ENCODE data around the gene TMEM14A.
"Not testable (repeated sequence)": the region's sequence is repeated elsewhere in the genome, so short reads cannot be mapped to it uniquely, and the experiment has no call there.

Gene TMEM14A

DNA sequence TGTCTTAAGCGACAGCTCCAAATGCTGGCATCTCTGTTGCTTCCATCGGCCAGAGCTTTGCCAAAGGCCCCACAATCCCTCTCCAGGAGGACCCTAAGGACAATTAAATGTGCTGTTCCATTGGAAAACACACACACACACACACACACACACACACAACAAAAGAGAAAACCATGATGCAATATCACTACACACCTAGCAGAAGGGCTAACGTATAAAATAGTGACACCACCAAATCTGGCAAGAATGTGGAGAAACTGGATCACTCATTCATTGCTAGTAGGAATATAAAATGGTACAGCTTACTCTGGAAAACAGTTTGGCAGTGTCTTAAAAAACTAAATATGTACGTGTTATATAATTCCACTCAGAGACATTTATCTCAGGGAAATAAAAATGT, 13.0 kb upstream of the TMEM14A start:
- no peak for DNase-seq (ENCODE audit: low read depth in 3 of 3)

DNA sequence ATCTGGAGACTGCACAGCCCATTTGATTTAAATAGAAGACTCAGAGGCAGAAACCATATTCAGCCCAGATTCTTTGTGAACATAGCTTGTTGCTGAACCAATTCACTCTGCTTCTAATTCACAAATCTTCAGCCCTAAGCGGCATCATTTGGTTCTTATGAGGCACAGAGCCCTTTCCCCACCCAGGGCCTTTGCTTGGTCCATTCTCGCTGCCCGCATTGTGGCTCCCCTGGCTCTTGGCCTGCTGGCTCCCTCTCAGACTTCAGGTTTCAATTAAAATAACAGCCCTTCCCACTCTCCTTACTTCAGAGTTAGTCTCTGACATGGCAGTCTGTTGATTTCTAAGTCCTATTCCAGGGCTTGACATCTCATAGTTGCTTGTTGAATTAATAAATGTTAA, 9.4 kb upstream of the TMEM14A start:
- no peak for DNase-seq (ENCODE audit: low read depth in 3 of 3)

DNA sequence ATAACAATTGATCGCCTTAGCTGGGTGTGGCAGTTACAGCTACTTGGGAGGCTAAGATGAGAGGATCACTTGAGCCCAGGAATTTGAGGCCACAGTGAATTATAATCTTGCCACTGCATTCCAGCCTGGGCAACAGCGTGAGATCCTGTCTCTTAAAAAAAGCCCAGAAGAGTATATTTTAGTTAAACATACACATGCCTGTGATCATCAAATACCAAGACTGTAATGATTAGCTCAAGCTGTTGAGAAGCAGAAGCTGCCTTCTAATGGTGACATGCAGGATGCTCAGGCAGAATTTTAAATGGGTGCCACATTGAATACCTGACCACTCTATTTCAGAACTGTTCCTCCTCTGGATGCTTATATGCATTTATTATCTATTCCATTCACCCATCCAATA, 8.9 kb upstream of the TMEM14A start:
- DNase-seq (ENCODE audit: low read depth in 3 of 3), result no peak

DNA sequence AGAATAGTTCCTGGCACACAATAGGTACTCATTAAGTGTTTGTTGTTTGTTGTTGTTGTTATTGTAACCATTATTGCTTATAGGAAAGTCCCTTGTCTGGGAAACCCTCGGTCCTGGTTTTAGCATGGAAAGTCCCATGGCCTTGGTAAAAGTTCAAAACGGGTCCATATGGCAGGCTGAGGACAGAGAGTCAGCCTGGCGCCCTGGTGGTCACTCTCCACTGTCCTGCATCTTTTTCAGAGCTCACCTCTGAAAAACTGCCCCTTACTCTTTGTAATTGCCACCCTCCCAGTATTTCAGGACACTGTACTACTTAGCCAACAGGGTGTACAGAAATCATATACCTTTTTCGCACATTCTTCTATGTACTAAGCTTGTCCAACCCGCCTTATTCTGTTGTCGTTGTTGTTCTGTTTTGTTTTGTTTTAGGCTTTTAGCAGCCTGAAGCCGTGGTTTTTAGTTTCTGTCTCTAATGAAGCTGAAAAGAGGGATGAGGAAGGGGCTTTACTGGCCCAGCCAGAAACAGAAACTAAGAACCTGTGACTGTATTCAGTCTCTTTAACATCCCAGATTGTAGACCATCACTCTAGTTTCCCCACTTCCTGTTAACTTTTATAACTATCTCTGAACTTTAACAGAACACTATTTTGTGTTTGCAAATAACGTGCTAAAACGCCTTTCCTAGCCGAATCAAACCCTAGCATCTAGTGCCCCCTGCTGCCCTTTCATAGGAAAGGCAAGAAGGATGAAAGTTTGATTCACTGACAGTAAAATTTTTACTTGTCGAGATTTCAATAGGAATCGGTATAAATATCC, 7.6 kb upstream of the TMEM14A start:
- peak; percentile 17 to 30 (median 26) for DNase-seq (ENCODE audit: low read depth in 3 of 3)

DNA sequence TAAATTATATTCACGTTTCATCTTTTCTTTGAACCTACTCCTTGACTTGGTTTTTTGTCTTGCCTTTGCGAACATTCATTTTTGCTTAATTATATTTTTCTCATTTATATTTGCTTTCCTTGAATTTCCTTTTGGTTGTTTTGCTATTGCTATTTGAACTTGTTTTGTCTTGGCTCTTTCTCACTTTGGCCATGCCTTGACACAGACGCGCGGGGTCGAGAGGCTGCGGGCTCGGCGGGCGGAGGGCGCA, 7.1 kb upstream of the TMEM14A start:
- DNase-seq (ENCODE audit: low read depth in 3 of 3), result no peak

DNA sequence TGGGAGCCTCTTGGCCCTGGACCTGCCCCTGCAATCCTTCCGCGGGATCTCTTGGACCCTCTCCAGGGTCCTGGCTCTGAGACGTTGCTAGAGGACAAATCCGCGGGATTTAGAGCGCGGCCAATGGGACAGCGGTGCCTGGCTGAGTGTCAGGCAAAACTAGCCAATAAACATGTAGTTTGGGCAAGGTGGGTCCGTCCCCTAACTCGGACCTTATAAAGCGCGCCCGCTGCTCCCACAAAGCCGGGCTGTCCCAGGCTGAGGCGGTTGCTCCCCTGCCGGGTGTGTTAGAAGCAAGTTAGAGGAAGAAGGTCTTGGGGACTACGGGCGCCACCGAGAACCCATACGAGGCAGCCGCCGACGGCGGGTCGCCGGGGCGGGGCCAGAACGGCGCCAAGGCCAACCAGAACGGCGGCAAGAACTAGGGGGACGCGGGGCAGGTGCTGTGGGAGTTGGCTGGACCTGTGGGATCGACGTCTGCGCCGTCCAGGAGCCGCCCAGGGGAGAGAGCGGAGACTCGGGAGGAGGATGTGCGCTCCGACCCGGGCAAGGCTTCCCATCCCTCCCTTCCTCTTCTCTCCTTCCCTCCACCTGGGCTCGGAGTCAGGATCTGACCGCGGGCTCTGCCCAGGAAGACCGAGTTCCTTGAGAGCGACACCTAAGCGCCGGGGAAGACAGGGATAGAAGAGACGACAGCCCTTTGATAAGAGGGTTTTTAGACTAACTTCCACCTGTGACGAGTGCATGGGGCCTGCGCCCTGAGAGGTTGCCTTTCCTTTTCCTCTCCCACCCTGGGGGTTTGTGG, 6.5 kb upstream of the TMEM14A start:
- DNase-seq (ENCODE audit: low read depth in 3 of 3), result peak; percentile 40 to 74 (median 48)

DNA sequence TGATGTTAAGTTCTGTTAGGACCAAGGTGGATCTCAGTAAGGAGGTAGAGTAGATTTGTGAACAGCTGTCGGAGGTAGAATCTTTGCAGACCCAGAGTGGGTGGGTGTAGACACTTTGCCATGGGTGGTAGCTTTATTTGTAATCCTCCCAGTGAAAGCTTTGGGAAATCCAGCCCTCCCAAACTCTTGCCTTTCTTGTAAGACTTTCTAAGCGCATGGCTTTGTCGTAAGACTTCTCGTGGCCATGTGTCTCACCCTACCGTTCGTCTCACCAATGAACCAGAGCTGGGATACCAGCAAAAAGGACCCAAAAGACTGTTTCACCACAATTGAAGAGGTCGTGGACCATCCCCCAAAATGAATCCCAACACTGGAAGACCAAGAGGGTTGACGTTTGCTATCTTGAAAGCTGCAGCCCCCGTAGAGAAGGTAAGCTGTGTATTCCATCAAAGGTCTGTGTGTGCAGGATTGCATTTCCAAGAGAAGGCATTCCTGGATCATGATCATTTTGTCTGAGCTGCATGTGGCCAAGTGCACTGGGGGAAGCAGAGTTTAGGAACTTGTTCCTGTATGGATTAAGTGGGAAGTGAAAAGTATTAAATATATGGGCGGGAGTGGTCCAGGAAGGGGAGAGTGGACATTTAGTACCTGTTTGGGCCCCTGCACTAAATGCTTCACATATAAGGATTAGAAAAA, 5.8 kb upstream of the TMEM14A start:
- no peak for DNase-seq (ENCODE audit: low read depth in 3 of 3)

DNA sequence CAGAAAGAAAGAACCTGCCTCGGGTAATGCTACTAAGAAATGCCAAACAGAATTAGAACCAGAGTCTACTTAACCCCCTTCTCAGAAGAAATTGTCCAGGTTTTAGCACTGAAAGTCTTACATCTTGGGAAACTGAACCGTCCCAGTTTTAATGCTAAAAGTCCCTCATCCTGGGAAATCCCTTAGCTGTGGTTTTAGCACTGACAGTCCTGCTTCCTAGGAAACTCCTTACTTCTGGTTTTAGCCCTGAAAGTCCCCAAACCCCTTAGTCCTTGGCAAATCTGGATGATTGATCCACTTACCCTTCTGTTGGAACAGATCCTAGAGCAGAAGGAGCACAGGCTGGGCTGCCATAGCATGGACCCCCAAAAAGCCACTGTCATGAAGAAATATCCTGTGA, 4.8 kb upstream of the TMEM14A start:
- no peak for DNase-seq (ENCODE audit: low read depth in 3 of 3)

DNA sequence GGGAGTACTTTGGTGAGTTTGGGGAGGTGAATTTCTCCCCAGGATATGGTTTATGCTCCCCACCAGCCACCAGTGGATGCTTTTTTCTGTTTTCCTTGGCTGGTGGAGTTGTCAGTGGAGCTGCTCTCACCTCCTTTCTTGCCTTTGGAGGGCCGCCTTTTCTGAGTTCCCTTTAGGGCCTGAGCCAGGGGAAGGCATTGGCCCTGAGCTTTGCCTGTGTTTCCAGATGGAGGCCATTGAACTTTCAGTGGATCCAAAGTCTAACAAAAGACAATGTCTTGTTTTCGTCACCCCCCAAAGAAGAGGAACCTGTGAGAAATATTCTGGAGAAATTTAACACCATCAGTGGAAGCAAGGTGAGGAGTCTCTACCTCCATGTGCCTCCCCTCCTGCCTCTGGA, 4.4 kb upstream of the TMEM14A start:
- DNase-seq (ENCODE audit: low read depth in 3 of 3), result no peak

DNA sequence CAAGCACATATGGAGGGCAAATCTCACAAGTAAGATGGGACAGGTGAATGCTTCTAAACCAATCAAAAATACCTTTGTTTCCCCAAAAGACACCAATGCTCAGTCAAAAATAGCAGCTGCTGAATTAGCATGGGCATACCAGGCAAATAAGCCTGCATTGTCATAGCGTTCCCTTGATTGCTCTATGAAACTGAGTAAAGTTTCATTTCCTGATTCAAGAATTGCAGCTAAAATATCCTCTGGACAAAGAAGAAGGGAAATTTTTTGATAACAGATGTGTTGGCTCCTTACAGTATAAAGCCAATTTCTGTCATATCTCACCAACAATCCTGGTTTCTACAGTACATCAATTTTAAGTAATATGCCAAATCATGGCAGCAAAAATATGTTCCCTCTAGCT, 3.3 kb upstream of the TMEM14A start:
- no peak for DNase-seq (ENCODE audit: low read depth in 3 of 3)

DNA sequence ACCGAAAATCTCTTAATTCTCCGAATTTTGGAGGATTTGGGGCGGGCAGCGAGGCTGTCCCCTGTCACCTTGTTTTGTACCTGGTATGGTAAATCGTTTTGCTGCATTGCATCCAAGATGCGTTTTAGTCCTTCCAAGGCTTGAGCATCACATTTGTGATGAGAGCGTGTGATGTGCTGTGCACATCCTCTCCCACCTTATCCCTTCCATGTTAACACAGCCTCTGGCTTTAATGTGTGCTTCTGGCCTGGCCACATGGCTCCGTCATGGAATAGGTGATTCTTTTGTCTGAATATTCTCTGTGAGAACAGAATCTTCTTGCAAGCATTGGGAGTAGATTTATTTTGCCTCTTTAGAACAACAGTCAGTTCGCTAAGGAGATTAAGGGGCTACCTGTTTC, 763 bp downstream of the TMEM14A start:
- DNase-seq (ENCODE audit: low read depth in 3 of 3), result no peak

DNA sequence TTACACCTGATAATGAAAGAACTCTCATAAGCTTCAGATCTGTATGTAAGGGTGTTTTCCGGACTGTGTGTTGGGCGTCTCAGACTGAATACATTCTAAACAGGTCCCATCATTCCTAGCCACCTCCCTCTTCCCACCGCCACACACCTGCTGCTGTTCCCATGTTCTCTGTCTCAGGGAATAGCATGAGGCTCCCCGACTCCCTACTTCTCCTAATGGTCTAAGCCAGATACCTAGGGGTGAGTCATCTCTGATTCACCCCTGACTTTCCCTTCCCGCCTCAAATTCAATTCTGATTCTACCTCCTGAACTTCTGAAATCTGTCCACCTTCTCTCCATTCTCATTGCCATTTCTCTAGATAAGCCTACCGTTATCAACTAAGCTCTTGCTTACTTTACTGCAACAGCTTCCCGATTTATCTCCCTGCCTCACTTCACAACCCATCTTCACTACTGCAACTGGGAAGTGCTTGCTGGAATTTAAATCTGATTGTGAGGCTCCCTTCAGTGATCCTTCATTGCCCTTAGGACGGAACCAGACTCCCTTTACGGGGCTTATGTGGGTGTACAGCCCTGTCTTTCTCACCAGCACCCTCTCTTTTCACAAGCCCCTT, 1.6 kb downstream of the TMEM14A start:
- DNase-seq (ENCODE audit: low read depth in 3 of 3), result no peak

DNA sequence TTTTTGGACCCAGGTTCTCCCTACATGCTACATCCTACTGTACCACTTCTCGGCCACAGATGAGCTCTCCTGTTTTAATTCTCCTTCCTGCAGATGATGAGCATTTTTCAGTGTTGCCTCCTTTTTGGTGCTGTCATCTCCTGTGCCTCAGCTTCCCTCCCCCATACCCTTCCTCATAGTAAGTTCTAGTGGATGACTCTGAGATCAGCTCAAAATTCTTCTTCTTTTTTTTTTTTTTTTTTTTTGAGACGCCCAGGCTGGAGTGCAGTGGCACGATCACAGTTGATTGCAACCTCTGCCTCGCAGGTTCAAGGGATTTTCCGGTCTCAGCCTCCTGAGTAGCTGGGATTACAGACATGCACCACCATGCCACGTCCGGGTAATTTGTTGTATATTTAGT, 3.8 kb downstream of the TMEM14A start:
- DNase-seq (ENCODE audit: low read depth in 3 of 3), result no peak

DNA sequence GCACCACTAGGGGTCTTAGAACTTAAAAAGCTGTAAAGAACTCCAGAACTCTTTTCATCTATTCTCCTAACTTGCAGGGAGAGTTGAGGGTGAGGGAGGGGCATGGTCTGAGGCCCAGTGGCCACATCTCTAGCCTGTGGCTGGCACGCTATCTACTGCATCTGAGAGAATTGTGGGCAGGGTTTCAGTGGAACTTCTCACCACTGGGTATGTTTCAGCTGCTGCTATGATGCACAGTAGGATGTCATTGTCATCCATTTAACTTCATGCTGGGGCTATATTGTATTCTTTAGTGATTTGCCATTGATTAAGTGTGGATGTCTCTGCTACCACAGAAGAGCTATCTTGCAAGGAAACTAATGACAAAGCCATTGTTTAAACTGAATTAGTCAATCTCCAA, 4.5 kb downstream of the TMEM14A start:
- no peak for DNase-seq (ENCODE audit: low read depth in 3 of 3)

DNA sequence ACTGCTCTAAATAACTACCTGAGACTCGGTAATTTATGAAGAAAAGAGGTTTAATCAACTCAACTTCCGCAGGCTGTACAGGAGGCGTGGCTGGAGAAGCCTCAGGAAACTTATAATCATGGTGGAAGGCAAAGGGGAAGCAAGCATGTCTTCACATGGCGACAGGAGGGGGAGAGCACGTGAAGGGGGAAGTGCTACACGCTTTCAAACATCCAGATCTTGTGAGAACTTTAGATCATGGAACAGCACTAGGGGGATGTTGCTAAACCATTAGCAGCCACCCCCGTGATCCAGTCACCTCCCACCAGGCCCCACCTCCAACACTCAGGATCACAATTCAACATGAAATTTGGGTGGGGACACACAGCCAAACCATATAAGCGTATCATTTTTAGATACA, 5.7 kb downstream of the TMEM14A start:
- not testable (repeated sequence) for DNase-seq (ENCODE audit: low read depth in 3 of 3)

DNA sequence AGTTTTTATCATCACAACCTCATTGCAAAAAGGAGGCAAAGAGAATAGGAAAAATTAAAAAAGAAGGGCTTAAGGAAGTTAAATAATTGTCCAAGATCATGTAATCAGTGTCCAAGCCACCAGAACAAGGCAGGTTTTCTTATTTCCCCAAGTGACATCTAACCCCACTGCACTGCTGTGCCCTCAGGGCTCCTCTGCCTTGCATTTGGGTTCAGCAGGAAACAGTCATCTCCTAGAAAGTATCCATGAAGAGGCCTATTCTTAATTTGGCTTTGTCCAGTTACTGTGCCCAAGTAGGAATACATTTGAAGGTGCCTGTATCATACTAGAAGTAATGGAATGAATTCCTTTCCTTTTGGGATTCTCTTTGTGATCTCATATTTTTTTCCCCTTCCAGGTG, 10.5 kb downstream of the TMEM14A start:
- DNase-seq (ENCODE audit: low read depth in 3 of 3), result no peak

DNA sequence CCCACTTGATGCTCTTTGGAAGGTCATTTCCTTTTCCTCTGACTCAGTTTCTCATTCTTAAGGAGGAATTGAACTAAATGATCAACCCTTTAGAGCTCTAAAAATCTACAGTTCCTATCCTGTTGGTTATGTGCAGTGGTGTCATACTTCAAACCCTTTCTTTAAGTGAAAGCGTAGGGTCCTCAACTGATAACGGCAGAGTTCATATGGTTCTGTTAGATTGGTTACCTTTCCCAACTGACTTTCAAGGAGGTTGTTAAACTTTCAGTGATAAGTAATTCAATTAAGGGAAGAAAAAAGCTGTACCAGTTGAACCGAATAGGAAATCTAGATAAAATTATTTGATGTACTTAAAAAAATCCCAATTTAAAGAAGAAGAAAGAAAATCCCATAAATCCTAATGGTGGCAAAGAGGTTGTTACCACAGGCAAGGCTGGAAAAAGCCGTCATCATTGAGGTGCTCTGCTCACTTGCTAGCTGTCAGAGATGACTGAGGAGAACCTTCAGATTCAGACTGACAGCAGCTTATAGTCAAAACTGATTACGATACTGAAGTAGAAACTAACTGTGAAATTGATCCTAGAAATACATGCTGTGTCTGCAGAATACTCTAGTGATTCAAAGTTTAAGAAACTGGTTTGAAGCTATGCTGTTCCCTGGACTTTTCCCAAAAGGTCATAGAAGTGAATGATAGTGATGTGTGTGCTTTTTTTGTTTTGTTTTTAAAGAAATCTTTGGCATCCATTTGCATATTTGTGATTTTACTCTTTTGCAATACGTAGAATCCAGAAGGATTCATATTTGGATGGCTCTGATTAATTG, 16.2 kb downstream of the TMEM14A start:
- no peak for DNase-seq (ENCODE audit: low read depth in 3 of 3)

DNA sequence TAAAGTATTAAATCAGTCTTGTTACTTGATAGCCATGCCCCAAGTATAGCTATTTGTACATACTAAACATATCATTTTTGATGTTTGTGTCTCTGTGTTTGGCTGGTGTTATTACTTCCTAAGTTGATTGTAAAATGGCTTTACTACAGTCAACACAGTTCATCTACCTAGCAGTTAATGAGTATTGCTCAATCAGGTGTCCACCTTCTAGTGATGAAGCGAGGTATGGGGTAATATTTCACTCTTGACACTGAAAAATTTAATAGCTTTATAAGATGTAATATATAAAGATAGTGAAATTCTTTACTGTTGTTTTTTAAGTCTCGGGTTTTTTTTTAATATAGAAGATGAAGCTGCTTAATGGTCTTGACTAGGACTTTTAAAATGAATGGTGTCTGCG, 18.9 kb downstream of the TMEM14A start:
- DNase-seq (ENCODE audit: low read depth in 3 of 3), result no peak

DNA sequence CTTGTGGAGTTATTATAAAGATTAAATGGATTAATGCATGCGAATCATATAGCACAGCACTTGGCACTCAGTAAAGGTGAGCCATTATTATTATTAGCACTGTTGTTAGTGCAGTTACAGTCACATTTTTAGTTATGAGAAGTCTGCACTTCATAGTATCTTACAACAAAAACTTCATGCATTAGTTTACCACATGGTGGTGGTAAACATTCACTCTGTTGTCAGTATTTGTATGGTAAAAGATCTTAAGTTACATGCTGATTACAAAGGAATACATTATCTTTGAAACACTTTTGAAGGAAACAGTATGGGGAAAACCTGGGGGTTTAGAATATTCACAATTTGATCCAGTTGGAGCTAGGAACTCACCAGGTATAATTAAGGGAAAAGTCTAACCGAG, 20.8 kb downstream of the TMEM14A start:
- no peak for DNase-seq (ENCODE audit: low read depth in 3 of 3)

DNA sequence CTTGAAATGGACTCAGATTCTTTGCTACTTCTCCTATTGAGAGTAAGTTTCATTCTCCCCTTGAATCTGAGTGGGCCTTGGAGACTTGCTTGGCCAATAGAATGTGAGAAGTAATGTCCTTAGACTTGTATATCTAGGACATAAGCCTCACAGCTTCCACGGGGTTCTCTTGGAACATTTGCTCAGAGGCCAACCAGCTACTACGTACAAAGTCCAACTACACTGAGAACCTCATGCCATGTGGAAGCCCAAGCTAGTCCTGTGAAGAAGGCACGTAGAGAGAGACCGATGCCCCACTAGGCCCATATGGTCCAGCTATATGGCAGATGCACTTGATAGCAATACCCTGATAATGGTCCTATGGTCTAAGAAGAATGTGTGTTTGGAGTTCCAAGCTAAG, 22.9 kb downstream of the TMEM14A start:
- no peak for DNase-seq (ENCODE audit: low read depth in 3 of 3)

DNA sequence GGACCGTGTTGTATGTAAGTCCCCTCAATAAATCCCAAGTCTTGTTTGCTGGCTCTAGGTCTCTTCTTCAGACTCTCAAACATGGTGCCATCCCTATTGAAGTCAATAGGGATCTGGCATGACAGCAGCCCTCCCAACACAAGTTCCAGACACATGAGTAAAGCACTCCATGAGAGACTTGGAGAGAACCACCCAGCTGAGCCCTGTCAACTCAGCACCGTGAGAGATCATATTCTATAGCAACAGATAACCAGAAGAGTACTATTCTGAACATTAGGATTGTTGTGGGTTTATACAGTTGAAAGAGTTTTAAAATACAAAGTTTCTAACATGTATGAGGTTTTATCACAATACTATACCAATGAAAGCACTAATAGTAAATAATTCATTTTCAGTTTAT, 23.5 kb downstream of the TMEM14A start:
- no peak for DNase-seq (ENCODE audit: low read depth in 3 of 3)

DNA sequence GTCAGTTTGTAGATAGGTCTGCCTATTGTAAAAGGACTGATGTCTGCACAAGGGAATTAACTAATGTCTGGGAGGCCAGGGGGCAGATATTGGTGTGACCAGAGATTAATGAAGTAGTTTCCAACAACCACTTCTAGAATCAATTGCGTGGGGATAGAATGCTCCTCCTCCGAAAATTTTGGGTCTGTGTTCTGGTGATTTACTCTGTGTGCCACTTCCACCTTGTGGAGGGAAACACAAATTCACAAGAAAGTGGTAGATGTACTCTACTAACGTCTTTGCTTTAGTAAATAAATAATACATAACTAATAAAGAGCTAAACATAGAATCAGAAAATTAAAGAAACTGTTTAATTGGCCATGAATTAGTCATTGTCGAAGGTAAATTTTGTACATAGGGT, 25.5 kb downstream of the TMEM14A start:
- no peak for DNase-seq (ENCODE audit: low read depth in 3 of 3)

Data from stimulated activated CD4-positive, alpha-beta T cell treated with anti-CD3 and anti-CD28 coated beads, TNF-alpha, amount 100 ng/mL, for 24 hours (primary cell).